ENCODE results near the gene DNM3.
"Not testable (repeated sequence)": the region's sequence is repeated elsewhere in the genome, so short reads cannot be mapped to it uniquely, and the experiment has no call there.

DNM3 gene

GRCh38 chr1:172024516-172024915 lies 183.2 kb downstream of the DNM3 start:
- DNase-seq (ENCODE audit: low read depth in 2 of 2) = no peak

GRCh38 chr1:172024944-172025738 lies 183.8 kb downstream of the DNM3 start:
- DNase-seq (ENCODE audit: low read depth in 2 of 2) = not testable (repeated sequence)

GRCh38 chr1:172040466-172040865 lies 199.2 kb downstream of the DNM3 start:
- DNase-seq (ENCODE audit: low read depth in 2 of 2) = no peak

GRCh38 chr1:172041102-172041501 lies 199.8 kb downstream of the DNM3 start:
- DNase-seq (ENCODE audit: low read depth in 2 of 2) = no peak

- DNase-seq (ENCODE audit: low read depth in 2 of 2) = no peak
Measured at GRCh38 chr1:172041742-172042141, 200.4 kb downstream of the DNM3 start.

GRCh38 chr1:172043900-172044299 lies 202.6 kb downstream of the DNM3 start:
- no peak for DNase-seq (ENCODE audit: low read depth in 2 of 2)

- no peak for DNase-seq (ENCODE audit: low read depth in 2 of 2)
Measured at GRCh38 chr1:172051898-172052297, 210.6 kb downstream of the DNM3 start.

- no peak for DNase-seq (ENCODE audit: low read depth in 2 of 2)
Measured at GRCh38 chr1:172054172-172054571, 212.9 kb downstream of the DNM3 start.

GRCh38 chr1:172055816-172056419 lies 214.6 kb downstream of the DNM3 start:
- DNase-seq (ENCODE audit: low read depth in 2 of 2) = not testable (repeated sequence)

GRCh38 chr1:172068334-172068733 lies 227.0 kb downstream of the DNM3 start:
- DNase-seq (ENCODE audit: low read depth in 2 of 2) = no peak

- no peak for DNase-seq (ENCODE audit: low read depth in 2 of 2)
Measured at GRCh38 chr1:172069051-172069450, 227.8 kb downstream of the DNM3 start.

GRCh38 chr1:172069534-172069933 lies 228.2 kb downstream of the DNM3 start:
- DNase-seq (ENCODE audit: low read depth in 2 of 2) = no peak

GRCh38 chr1:172070055-172070454 lies 228.8 kb downstream of the DNM3 start:
- no peak for DNase-seq (ENCODE audit: low read depth in 2 of 2)

GRCh38 chr1:172071746-172072145 lies 230.4 kb downstream of the DNM3 start:
- DNase-seq (ENCODE audit: low read depth in 2 of 2) = no peak

- DNase-seq (ENCODE audit: low read depth in 2 of 2) = not testable (repeated sequence)
Measured at GRCh38 chr1:172079859-172080258, 238.6 kb downstream of the DNM3 start.

GRCh38 chr1:172083191-172083590 lies 241.9 kb downstream of the DNM3 start:
- no peak for DNase-seq (ENCODE audit: low read depth in 2 of 2)

GRCh38 chr1:172084876-172085275 lies 243.6 kb downstream of the DNM3 start:
- DNase-seq (ENCODE audit: low read depth in 2 of 2) = no peak

- no peak for DNase-seq (ENCODE audit: low read depth in 2 of 2)
Measured at GRCh38 chr1:172085317-172085716, 244.0 kb downstream of the DNM3 start.

- DNase-seq (ENCODE audit: low read depth in 2 of 2) = no peak
Measured at GRCh38 chr1:172086137-172086536, 244.8 kb downstream of the DNM3 start.

- no peak for DNase-seq (ENCODE audit: low read depth in 2 of 2)
Measured at GRCh38 chr1:172088256-172088655, 247.0 kb downstream of the DNM3 start.

GRCh38 chr1:172089768-172090510 lies 248.6 kb downstream of the DNM3 start:
- DNase-seq (ENCODE audit: low read depth in 2 of 2) = peak; percentile 38 to 44

GRCh38 chr1:172090511-172090817 lies 249.2 kb downstream of the DNM3 start:
- no peak for DNase-seq (ENCODE audit: low read depth in 2 of 2)

GRCh38 chr1:172095846-172096245 lies 254.5 kb downstream of the DNM3 start:
- no peak for DNase-seq (ENCODE audit: low read depth in 2 of 2)

Data from stimulated activated CD4-positive, alpha-beta T cell treated with anti-CD3 and anti-CD28 coated beads, Interleukin-4, amount 100 ng/mL, for 48 hours (primary cell).